Measurements from ENCODE around the gene PPARA. TPM values are rescaled to one million over a fixed set of nuclear protein-coding genes. Genes with fewer than 3 reads are reported as not detected.
A peak's percentile ranks its signal among the peaks of the same experiment; 100 is the strongest.

Gene PPARA
- total and polyA plus RNA-seq, 2 of the 4 experiments (the other 2 are of a cell fraction), result 3.1 to 7.0 TPM

- CTCF ChIA-PET, result no interaction called here
- no peak overlapping the region for H3K4me2 ChIP-seq (ENCODE audit: low read depth, low read length)
Observed at GRCh38 chr22:46165977-46166376, 15.7 kb downstream of the PPARA start.

More at GRCh38 chr22:46165977-46166376, 15.7 kb downstream of the PPARA start:
- no peak for TF ChIP-seq BHLHE40 (IDR thresholded peaks at IDR 0.05; ENCODE audit: low read depth, low read length)
- no peak for TF ChIP-seq FOS (IDR thresholded peaks at IDR 0.05; ENCODE audit: low read depth, low read length)
- TF ChIP-seq CEBPB (IDR thresholded peaks at IDR 0.05; ENCODE audit: low read depth, low read length), result peak; percentile 73
- Histone ChIP-seq H3K9me3 (ENCODE audit: control insufficient read depth, insufficient read depth, low read length) (peaks cover 4% of the 10 kb centered on the region), H3K4me3 (ENCODE audit: insufficient read depth, low read depth, low read length) (no peak overlapping the region), H3K23ac (ENCODE audit: low read depth, low read length) (no peak overlapping the region), H4K91ac (ENCODE audit: insufficient read depth, low read depth, low read length) (no peak overlapping the region), H3K27me3 (ENCODE audit: control insufficient read depth, insufficient read depth, low read length) (no peaks in the 10 kb centered on the region), H3K27ac (ENCODE audit: insufficient read depth, low read length) (no peak overlapping the region), H4K8ac (ENCODE audit: low read depth in 2 of 2, low read length in 2 of 2) (no peak overlapping the region), H4K5ac (ENCODE audit: low read depth, low read length) (no peak overlapping the region), H3K4me1 (ENCODE audit: control insufficient read depth, insufficient read depth, low read length) (no peaks in the 10 kb centered on the region), H3K14ac (replicated peaks; ENCODE audit: low read depth, low read length) (no peak overlapping the region), H3K9me1 (ENCODE audit: insufficient read depth, low read length) (peaks cover 6% of the 10 kb centered on the region; the same call in 1 of the 2 replicates), H2BK5ac (ENCODE audit: low read depth, low read length, poor library complexity, severe bottlenecking) (no peak overlapping the region), H3K9ac (ENCODE audit: low read depth, low read length) (no peak overlapping the region), H2BK15ac (ENCODE audit: low read depth, low read length) (no peak overlapping the region), H3K79me1 (ENCODE audit: low read depth in 1 of 2, low read length in 2 of 2) (peaks cover 3 to 26% of the 10 kb centered on the region in 2 experiments), H4K20me1 (ENCODE audit: insufficient read depth, low read length) (peaks cover 4% of the 10 kb centered on the region; the same call in 1 of the 2 replicates), H3K56ac (ENCODE audit: extremely low read depth, insufficient read depth, low read length) (no peak overlapping the region), H2AFZ (replicated peaks; ENCODE audit: low read length, poor library complexity) (no peak overlapping the region), H2AK9ac (replicated peaks; ENCODE audit: low read depth, low read length, poor library complexity) (no peak overlapping the region), H2BK20ac (ENCODE audit: low read depth, low read length) (no peak overlapping the region), H3K4ac (ENCODE audit: low read depth, low read length) (no peak overlapping the region), H3K18ac (ENCODE audit: low read depth, low read length) (no peak overlapping the region), H3K36me3 (ENCODE audit: control insufficient read depth, insufficient read depth, low read length) (peaks cover 7% of the 10 kb centered on the region), H2BK120ac (ENCODE audit: low read depth, low read length) (no peak overlapping the region), H2AK5ac (ENCODE audit: low read depth, low read length) (no peak overlapping the region)
- BruUV-seq (replicated peaks), result no TSS peak
- peak; percentile 37; the same call in 1 of the 2 replicates for ATAC-seq (ENCODE audit: low read depth)
- WGBS, 2 experiments (ENCODE audit: extremely low coverage in 2 of 2, insufficient read length in 1 of 2), result 65% methylated on average over 2 of the region's 3 CpGs; no CpG with 5 or more reads in 1 of the 2 experiments
- DNase-seq, result peak; percentile 32
- in situ Hi-C loops (cut with MboI; ENCODE audit: low sequenced_read_pairs) (no loop called here), dilution Hi-C loops (cut with HindIII; ENCODE audit: low sequenced_read_pairs, unreplicated experiment) (no loop called here), intact Hi-C loops (cut with micrococcal nuclease) (no loop called here)
- POLR2A ChIA-PET (ENCODE audit: unreplicated experiment), result no interaction called here

All from IMR-90 (cell line).